ENCODE measurements around the gene GPR17.

Gene GPR17

GRCh38 chr2:127651381-127651809 is 5.4 kb downstream of the GPR17 start:
- H3K9me3 ChIP-seq (ENCODE audit: control insufficient read depth, low read length): no peaks in the 10 kb centered on the region
- H2BK15ac ChIP-seq (ENCODE audit: low read depth, poor library complexity, severe bottlenecking): no peak overlapping the region
- H4K8ac ChIP-seq (ENCODE audit: low read length): peak overlapping the region; percentile 48
- no peak overlapping the region for H2AK5ac ChIP-seq (ENCODE audit: low read length, severe bottlenecking)
- H3K4me2 ChIP-seq (ENCODE audit: low read length, poor library complexity, severe bottlenecking): no peak overlapping the region
- no peak overlapping the region for H3K18ac ChIP-seq (ENCODE audit: low read depth in 1 of 2, low read length in 2 of 2)
- no peak overlapping the region for H3K27ac ChIP-seq (ENCODE audit: low read length, poor library complexity, severe bottlenecking)
- WGBS: 96% methylated on average over 29 of the region's 29 CpGs
- no peak for DNase-seq
- no peak overlapping the region for H3K9ac ChIP-seq (ENCODE audit: low read length)
- H3K23ac ChIP-seq (ENCODE audit: low read length in 2 of 2): no peak overlapping the region
- H3K27me3 ChIP-seq (ENCODE audit: control insufficient read depth in 1 of 2, insufficient read depth in 1 of 2, low read length in 2 of 2): peaks cover 0 to 6% of the 10 kb centered on the region in 2 experiments
- H3K4ac ChIP-seq (ENCODE audit: low read depth in 1 of 2, low read length in 2 of 2): peak overlapping the region in 1 of 2 experiments; percentile 12
- peak overlapping the region; percentile 28 to 33 for H2BK12ac ChIP-seq (ENCODE audit: low read length in 2 of 2)
- peak overlapping the region in 1 of 2 experiments; percentile 9 for H3K14ac ChIP-seq (ENCODE audit: low read length in 2 of 2)
- peak overlapping the region; percentile 60 for H4K91ac ChIP-seq (ENCODE audit: low read length)
- no peaks in the 10 kb centered on the region for H3K79me1 ChIP-seq (replicated peaks; ENCODE audit: low read length, poor library complexity, severe bottlenecking)
- no peak overlapping the region for H3K4me3 ChIP-seq (ENCODE audit: insufficient read depth in 1 of 2, low read depth in 1 of 2, low read length in 2 of 2)
- H3K36me3 ChIP-seq (ENCODE audit: control insufficient read depth in 1 of 2, insufficient read depth in 2 of 2, low read depth in 1 of 2, low read length in 2 of 2): peaks cover 0 to 37% of the 10 kb centered on the region in 2 experiments
- no peak overlapping the region for H2BK5ac ChIP-seq (ENCODE audit: low read depth, low read length, poor library complexity, severe bottlenecking)
- H2BK120ac ChIP-seq (ENCODE audit: low read depth, low read length): no peak overlapping the region
- H3K4me1 ChIP-seq (ENCODE audit: control insufficient read depth, insufficient read depth, low read depth, low read length): peaks cover 36% of the 10 kb centered on the region
- H2AFZ ChIP-seq (ENCODE audit: low read depth, low read length): no peak overlapping the region

- Histone ChIP-seq H2AK5ac (ENCODE audit: low read length, severe bottlenecking) (no peak overlapping the region), H3K4me1 (ENCODE audit: control insufficient read depth, insufficient read depth, low read depth, low read length) (peaks cover 32% of the 10 kb centered on the region), H4K8ac (ENCODE audit: low read length) (no peak overlapping the region), H3K23ac (ENCODE audit: low read length in 2 of 2) (no peak overlapping the region), H2BK120ac (ENCODE audit: low read depth, low read length) (no peak overlapping the region), H3K9me3 (ENCODE audit: control insufficient read depth, low read length) (no peaks in the 10 kb centered on the region), H3K14ac (ENCODE audit: low read length in 2 of 2) (no peak overlapping the region), H4K91ac (ENCODE audit: low read length) (peak overlapping the region; percentile 47), H2BK5ac (ENCODE audit: low read depth, low read length, poor library complexity, severe bottlenecking) (no peak overlapping the region), H2BK15ac (ENCODE audit: low read depth, poor library complexity, severe bottlenecking) (peak overlapping the region; percentile 9), H2BK12ac (ENCODE audit: low read length in 2 of 2) (no peak overlapping the region), H3K27me3 (ENCODE audit: control insufficient read depth in 1 of 2, insufficient read depth in 1 of 2, low read length in 2 of 2) (peaks cover 0 to 6% of the 10 kb centered on the region in 2 experiments), H3K4me2 (ENCODE audit: low read length, poor library complexity, severe bottlenecking) (no peak overlapping the region), H3K9ac (ENCODE audit: low read length) (no peak overlapping the region), H3K27ac (ENCODE audit: low read length, poor library complexity, severe bottlenecking) (no peak overlapping the region), H2AFZ (ENCODE audit: low read depth, low read length) (no peak overlapping the region), H3K79me1 (replicated peaks; ENCODE audit: low read length, poor library complexity, severe bottlenecking) (peaks cover 2% of the 10 kb centered on the region), H3K36me3 (ENCODE audit: control insufficient read depth in 1 of 2, insufficient read depth in 2 of 2, low read depth in 1 of 2, low read length in 2 of 2) (peaks cover 0 to 42% of the 10 kb centered on the region in 2 experiments), H3K18ac (ENCODE audit: low read depth in 1 of 2, low read length in 2 of 2) (peak overlapping the region in 1 of 2 experiments; percentile 4), H3K4me3 (ENCODE audit: insufficient read depth in 1 of 2, low read depth in 1 of 2, low read length in 2 of 2) (no peak overlapping the region), H3K4ac (ENCODE audit: low read depth in 1 of 2, low read length in 2 of 2) (peak overlapping the region in 1 of 2 experiments; percentile 35)
- peak; percentile 80 for DNase-seq
- WGBS: 65% methylated on average over 13 of the region's 14 CpGs
These were observed 6.1 kb downstream of the GPR17 start for GRCh38 chr2:127651971-127652550.

GRCh38 chr2:127652786-127653357 is 6.9 kb downstream of the GPR17 start:
- Histone ChIP-seq H3K27me3 (ENCODE audit: control insufficient read depth in 1 of 2, insufficient read depth in 1 of 2, low read length in 2 of 2) (peaks cover 0 to 6% of the 10 kb centered on the region in 2 experiments), H3K9me3 (ENCODE audit: control insufficient read depth, low read length) (no peaks in the 10 kb centered on the region), H2BK12ac (ENCODE audit: low read length in 2 of 2) (no peak overlapping the region), H3K18ac (ENCODE audit: low read depth in 1 of 2, low read length in 2 of 2) (no peak overlapping the region), H3K36me3 (ENCODE audit: control insufficient read depth in 1 of 2, insufficient read depth in 2 of 2, low read depth in 1 of 2, low read length in 2 of 2) (peaks cover 0 to 45% of the 10 kb centered on the region in 2 experiments), H2AK5ac (ENCODE audit: low read length, severe bottlenecking) (no peak overlapping the region), H3K4me2 (ENCODE audit: low read length, poor library complexity, severe bottlenecking) (no peak overlapping the region), H3K9ac (ENCODE audit: low read length) (no peak overlapping the region), H3K4ac (ENCODE audit: low read depth in 1 of 2, low read length in 2 of 2) (no peak overlapping the region), H2BK5ac (ENCODE audit: low read depth, low read length, poor library complexity, severe bottlenecking) (no peak overlapping the region), H3K27ac (ENCODE audit: low read length, poor library complexity, severe bottlenecking) (no peak overlapping the region), H2BK15ac (ENCODE audit: low read depth, poor library complexity, severe bottlenecking) (peak overlapping the region; percentile 65), H3K23ac (ENCODE audit: low read length in 2 of 2) (no peak overlapping the region), H3K4me1 (ENCODE audit: control insufficient read depth, insufficient read depth, low read depth, low read length) (peaks cover 26% of the 10 kb centered on the region), H3K79me1 (replicated peaks; ENCODE audit: low read length, poor library complexity, severe bottlenecking) (peaks cover 2% of the 10 kb centered on the region), H4K91ac (ENCODE audit: low read length) (peak overlapping the region; percentile 43), H4K8ac (ENCODE audit: low read length) (no peak overlapping the region), H3K14ac (ENCODE audit: low read length in 2 of 2) (no peak overlapping the region), H2AFZ (ENCODE audit: low read depth, low read length) (no peak overlapping the region), H2BK120ac (ENCODE audit: low read depth, low read length) (no peak overlapping the region), H3K4me3 (ENCODE audit: insufficient read depth in 1 of 2, low read depth in 1 of 2, low read length in 2 of 2) (no peak overlapping the region)
- DNase-seq: no peak
- 82% methylated on average over 25 of the region's 25 CpGs for WGBS

- Histone ChIP-seq H3K4me3 (ENCODE audit: insufficient read depth in 1 of 2, low read depth in 1 of 2, low read length in 2 of 2) (no peak overlapping the region), H2AFZ (ENCODE audit: low read depth, low read length) (no peak overlapping the region), H3K23ac (ENCODE audit: low read length in 2 of 2) (no peak overlapping the region), H4K8ac (ENCODE audit: low read length) (no peak overlapping the region), H2AK5ac (ENCODE audit: low read length, severe bottlenecking) (no peak overlapping the region), H2BK15ac (ENCODE audit: low read depth, poor library complexity, severe bottlenecking) (peak overlapping the region; percentile 65), H3K9ac (ENCODE audit: low read length) (no peak overlapping the region), H2BK5ac (ENCODE audit: low read depth, low read length, poor library complexity, severe bottlenecking) (no peak overlapping the region), H4K91ac (ENCODE audit: low read length) (peak overlapping the region; percentile 43), H3K9me3 (ENCODE audit: control insufficient read depth, low read length) (no peaks in the 10 kb centered on the region), H2BK120ac (ENCODE audit: low read depth, low read length) (no peak overlapping the region), H2BK12ac (ENCODE audit: low read length in 2 of 2) (no peak overlapping the region), H3K4me1 (ENCODE audit: control insufficient read depth, insufficient read depth, low read depth, low read length) (peaks cover 26% of the 10 kb centered on the region), H3K14ac (ENCODE audit: low read length in 2 of 2) (no peak overlapping the region), H3K27me3 (ENCODE audit: control insufficient read depth in 1 of 2, insufficient read depth in 1 of 2, low read length in 2 of 2) (peaks cover 0 to 6% of the 10 kb centered on the region in 2 experiments), H3K36me3 (ENCODE audit: control insufficient read depth in 1 of 2, insufficient read depth in 2 of 2, low read depth in 1 of 2, low read length in 2 of 2) (peaks cover 0 to 45% of the 10 kb centered on the region in 2 experiments), H3K4ac (ENCODE audit: low read depth in 1 of 2, low read length in 2 of 2) (no peak overlapping the region), H3K79me1 (replicated peaks; ENCODE audit: low read length, poor library complexity, severe bottlenecking) (peaks cover 2% of the 10 kb centered on the region), H3K18ac (ENCODE audit: low read depth in 1 of 2, low read length in 2 of 2) (no peak overlapping the region), H3K27ac (ENCODE audit: low read length, poor library complexity, severe bottlenecking) (no peak overlapping the region), H3K4me2 (ENCODE audit: low read length, poor library complexity, severe bottlenecking) (no peak overlapping the region)
- WGBS: 80% methylated on average over 16 of the region's 16 CpGs
- DNase-seq: no peak
These were observed 7.6 kb downstream of the GPR17 start for GRCh38 chr2:127653421-127654083.

All from mesenchymal stem cell (in vitro differentiated cells and primary cell).